Kidney (tissue), 14 donors: ENCODE data around the gene DLX3. TPM values are rescaled to one million over a fixed set of nuclear protein-coding genes. Genes with fewer than 3 reads are reported as not detected.

Source experiments
- DNase-seq, 5 donors: peaks; one replicate each; pipeline ENCODE4 v3.0.0-alpha.2; 2013 to 2020
- FAIRE-seq: peaks from 2 replicates; lab custom pipeline; 2012; peaks lifted over from hg19 to GRCh38; lab: Jason Lieb, UNC
- H3K27ac ChIP-seq, 2 donors: one replicate each; pipeline ENCODE4 v1.7.0; 2013; ENCODE audit warnings: low read depth in 2 of 2, low read length in 2 of 2, inconsistent platforms in 1 of 2
- H3K27me3 ChIP-seq: one replicate; pipeline ENCODE4 v1.7.1; 2013; ENCODE audit warnings: low read length, inconsistent platforms; ENCODE audit not compliant: control insufficient read depth, insufficient read depth
- H3K36me3 ChIP-seq, 3 donors: one replicate each; pipeline versions ENCODE4 v1.7.0 to v1.7.1; 2013; ENCODE audit warnings: low read length in 3 of 3, control low read depth in 1 of 3, inconsistent platforms in 1 of 3; ENCODE audit not compliant: insufficient read depth in 3 of 3, control insufficient read depth in 2 of 3
- H3K4me1 ChIP-seq, 3 donors: one replicate each; pipeline versions ENCODE4 v1.7.0 to v1.7.1; 2013; ENCODE audit warnings: low read length in 3 of 3, inconsistent platforms in 1 of 3, low read depth in 1 of 3; ENCODE audit not compliant: control insufficient read depth in 2 of 3, insufficient read depth in 2 of 3
- H3K4me3 ChIP-seq, 3 donors: one replicate each; pipeline versions ENCODE4 v1.7.0 to v1.8.1; 2013; ENCODE audit warnings: low read length in 3 of 3, control low read depth in 1 of 3, inconsistent platforms in 1 of 3
- H3K9ac ChIP-seq, 3 donors: one replicate each; pipeline versions ENCODE4 v1.7.0 to v1.7.1; 2013; ENCODE audit warnings: low read length in 3 of 3, control low read depth in 1 of 3, inconsistent platforms in 1 of 3
- H3K9me3 ChIP-seq, 3 donors: one replicate each; pipeline versions ENCODE4 v1.7.0 to v1.7.1; 2013; ENCODE audit warnings: low read length in 3 of 3, control low read depth in 1 of 3, inconsistent platforms in 1 of 3; ENCODE audit not compliant: control insufficient read depth in 2 of 3, insufficient read depth in 1 of 3
- CTCF ChIP-seq: IDR thresholded peaks from 3 replicates; pipeline ENCODE4 v1.5.1; 2012; ENCODE audit warnings: mild to moderate bottlenecking, moderate library complexity, borderline replicate concordance; ENCODE audit not compliant: insufficient read depth; ENCODE audit errors: extremely low read depth
- intact Hi-C: fragments of 100-400 bp; cut with DNase I; formaldehyde crosslinking; loops from one replicate; pipeline ENCODE4 v1.11.1; 2022
- polyA plus RNA-seq: library from polyadenylated mRNA; stranded (reverse); fragments of 350-450 nt; fragmentation: Illumina TruSeq; extraction: RNeasy Lipid Tissue Mini Kit (QIAGEN cat#74804); gene quantifications from one replicate; pipeline ENCODE4 v1.2.3, GENCODE V29; 2014; ENCODE audit warnings: low read depth, low replicate concordance; ENCODE audit not compliant: insufficient read depth
- total RNA-seq: library from RNA; stranded (reverse); fragmentation: NEBNext Ultra II Directional; extraction: Animal tissue kit (Norgen Biotek cat#: 25700); gene quantifications from one replicate; pipeline ENCODE4 v1.2.1, GENCODE V29; 2021
- donor health status: control.
- donor health status: control.
- donor health status: control.
- donor health status: control.
- donor health status: control.
- donor health status: DM: yes; HTN: yes; CAD: no.
- donor health status: Normal renal cell carcinoma (clear cell type).

Gene DLX3
- total and polyA plus RNA-seq, 2 donors from 2014 or later = 0.41 to 0.47 TPM

DNA sequence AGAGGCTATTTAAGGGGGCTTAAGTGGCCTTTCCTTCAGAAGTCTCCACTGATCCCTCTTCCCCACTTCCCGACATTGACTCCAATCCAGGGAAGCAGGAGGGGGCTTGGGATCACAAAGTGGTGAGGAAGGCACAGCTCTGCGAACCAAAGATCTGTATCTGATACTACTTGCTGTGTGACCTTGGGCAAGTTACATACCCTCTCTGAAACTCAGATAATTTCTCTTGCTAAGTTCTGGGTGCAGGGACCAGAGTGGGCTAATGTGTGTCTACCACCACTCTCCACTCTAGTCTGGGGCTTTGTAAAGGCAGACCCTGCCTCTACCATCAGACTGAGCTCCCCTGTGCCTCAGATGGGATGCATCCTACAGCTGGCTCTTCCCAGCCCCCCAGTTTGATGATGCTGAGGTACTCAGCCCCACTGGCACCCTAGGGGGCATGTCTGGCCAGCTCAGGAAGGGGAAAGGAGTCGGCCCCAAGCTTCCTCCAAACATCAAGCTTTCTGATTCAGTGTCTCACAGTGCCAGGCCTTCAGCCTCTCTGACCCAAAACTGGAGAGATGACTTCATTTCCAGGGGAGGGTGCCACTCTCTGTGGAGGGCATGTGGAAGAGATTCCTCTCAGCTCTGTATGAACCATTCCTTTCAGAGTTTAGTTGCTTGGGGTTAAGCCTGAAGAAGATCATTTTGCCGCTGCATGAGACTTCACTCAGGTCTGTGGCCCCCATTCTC lies 15.1 kb downstream of the DLX3 start:
- H3K4me1 ChIP-seq = no peaks in the 10 kb centered on the region
- H3K36me3 ChIP-seq = no peaks in the 10 kb centered on the region
- intact Hi-C loops = no loop called here
- no peak overlapping the region for H3K27ac ChIP-seq
- H3K27me3 ChIP-seq = peaks cover 3% of the 10 kb centered on the region
- TF ChIP-seq CTCF = no peak
- DNase-seq = no peak
- no peak overlapping the region for H3K9ac ChIP-seq
- no peaks in the 10 kb centered on the region for H3K9me3 ChIP-seq
- no peak overlapping the region for H3K4me3 ChIP-seq
- no peak for FAIRE-seq

DNA sequence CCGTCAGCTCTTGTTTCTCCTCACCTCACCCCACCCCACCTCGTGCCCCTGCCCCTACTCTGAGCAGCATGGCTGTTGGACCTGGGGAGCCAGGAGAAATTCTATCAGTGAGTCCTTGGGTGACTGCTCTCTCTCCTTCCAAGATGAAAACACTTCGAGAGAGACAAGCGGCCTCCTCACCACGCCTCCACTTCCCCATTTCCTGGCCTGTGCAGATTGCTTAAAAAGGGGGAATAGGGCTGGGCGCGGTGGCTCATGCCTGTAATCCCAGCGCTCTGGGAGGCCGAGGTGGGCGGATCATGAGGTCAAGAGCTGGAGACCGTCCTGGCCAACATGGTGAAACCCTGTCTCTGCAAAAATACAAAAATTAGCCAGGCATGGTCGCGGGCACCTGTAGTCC lies 16.5 kb downstream of the DLX3 start:
- intact Hi-C loops = no loop called here
- TF ChIP-seq CTCF = no peak
- H3K9ac ChIP-seq = no peak overlapping the region
- H3K4me3 ChIP-seq = no peak overlapping the region
- H3K4me1 ChIP-seq = no peaks in the 10 kb centered on the region
- no peak for FAIRE-seq
- H3K27ac ChIP-seq = no peak overlapping the region
- peaks cover 14% of the 10 kb centered on the region for H3K27me3 ChIP-seq
- no peaks in the 10 kb centered on the region for H3K36me3 ChIP-seq
- H3K9me3 ChIP-seq = no peaks in the 10 kb centered on the region
- no peak for DNase-seq

- Histone ChIP-seq H3K27ac (no peak overlapping the region), H3K4me3 (no peak overlapping the region), H3K4me1 (peaks cover 0 to under 1% (median 0%) of the 10 kb centered on the region in 3 donors), H3K9ac (no peak overlapping the region), H3K36me3 (no peaks in the 10 kb centered on the region), H3K9me3 (no peaks in the 10 kb centered on the region), H3K27me3 (peaks cover 21% of the 10 kb centered on the region)
- FAIRE-seq (no peak), DNase-seq (no peak)
- no peak for TF ChIP-seq CTCF
- intact Hi-C loops = no loop called here
Measured at GRCh38 chr17:49977463-49978389, 17.3 kb downstream of the DLX3 start.
